HK-2 (cell line): ENCODE data around the gene ECEL1.
"Not testable (repeated sequence)": the region's sequence is repeated elsewhere in the genome, so short reads cannot be mapped to it uniquely, and the experiment has no call there.

ENCODE experiments used
- DNase-seq: peaks from one replicate; pipeline ENCODE4 v3.0.0-alpha.2; 2018; ENCODE audit not compliant: unreplicated experiment

ECEL1 gene

GRCh38 chr2:232458661-232459418 lies 28.8 kb downstream of the ECEL1 start:
- DNase-seq: no peak

- no peak for DNase-seq
These were observed 29.5 kb downstream of the ECEL1 start for GRCh38 chr2:232458051-232458660.

- no peak for DNase-seq
These were observed 30.3 kb downstream of the ECEL1 start for GRCh38 chr2:232457121-232458011.

DNA sequence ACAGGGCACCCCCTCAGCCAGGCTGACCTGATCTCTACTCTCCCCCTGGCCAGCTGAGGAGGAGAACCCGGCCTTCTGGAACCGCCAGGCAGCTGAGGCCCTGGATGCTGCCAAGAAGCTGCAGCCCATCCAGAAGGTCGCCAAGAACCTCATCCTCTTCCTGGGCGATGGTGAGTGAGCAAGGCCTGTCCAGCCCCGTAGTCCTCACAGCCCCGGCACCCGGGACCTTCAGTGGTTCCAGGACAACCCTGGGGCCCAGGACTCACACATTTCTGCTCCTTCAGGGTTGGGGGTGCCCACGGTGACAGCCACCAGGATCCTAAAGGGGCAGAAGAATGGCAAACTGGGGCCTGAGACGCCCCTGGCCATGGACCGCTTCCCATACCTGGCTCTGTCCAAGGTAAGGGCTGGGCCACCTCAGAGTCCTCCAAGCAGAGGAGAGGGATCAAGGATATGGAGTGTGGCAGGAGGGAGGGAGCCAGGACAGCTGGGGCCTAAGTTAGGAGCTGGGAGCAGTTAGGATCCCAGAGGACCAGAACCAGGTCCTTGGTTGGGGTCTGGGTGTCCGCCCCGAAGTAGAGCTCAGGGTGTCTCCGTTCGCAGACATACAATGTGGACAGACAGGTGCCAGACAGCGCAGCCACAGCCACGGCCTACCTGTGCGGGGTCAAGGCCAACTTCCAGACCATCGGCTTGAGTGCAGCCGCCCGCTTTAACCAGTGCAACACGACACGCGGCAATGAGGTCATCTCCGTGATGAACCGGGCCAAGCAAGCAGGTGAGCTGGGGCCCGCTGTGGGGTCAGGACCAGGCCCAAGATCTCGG lies 31.1 kb downstream of the ECEL1 start:
- no peak for DNase-seq

DNA sequence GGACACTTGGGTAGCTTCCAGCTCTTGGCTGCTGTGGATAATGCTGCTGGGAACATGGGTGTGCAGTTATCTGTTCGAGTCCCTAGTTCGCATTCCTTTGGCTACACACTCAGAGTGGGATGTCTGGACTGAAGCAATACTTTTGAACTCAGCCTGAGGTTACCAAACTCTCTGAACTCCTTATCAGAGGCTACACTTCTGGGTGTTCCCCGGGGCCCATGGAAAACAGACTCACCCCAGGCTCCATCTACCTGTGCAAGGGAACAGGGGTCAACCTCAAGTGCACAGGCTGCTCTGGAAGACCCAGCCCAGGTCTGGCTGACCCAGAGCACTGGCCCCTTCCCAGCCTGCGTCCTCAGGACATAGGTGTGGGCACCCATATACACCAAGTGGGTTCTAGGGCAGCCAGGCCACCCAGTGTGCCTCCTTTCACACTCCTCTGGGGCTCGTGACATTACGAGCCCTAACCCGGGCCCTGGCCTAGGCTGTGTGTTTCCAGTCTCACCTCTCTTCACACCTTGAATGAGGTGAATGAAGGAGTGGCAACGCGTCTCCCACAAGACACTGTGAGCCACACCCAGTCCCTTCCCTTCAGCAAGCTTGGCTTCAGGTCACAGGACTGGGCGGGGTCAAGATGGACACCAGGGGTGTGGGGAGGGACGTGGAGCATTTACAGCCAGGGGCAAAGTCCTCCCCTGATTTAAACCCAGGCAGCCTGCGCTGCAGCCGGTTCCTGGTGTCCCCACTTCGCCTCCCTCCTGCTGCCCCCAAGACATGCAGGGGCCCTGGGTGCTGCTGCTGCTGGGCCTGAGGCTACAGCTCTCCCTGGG lies 32.0 kb downstream of the ECEL1 start, which contains the start of gene ALPI:
Gene ALPI, plus strand, starts transcription at position 728 of the 830 bp plus-strand sequence. Its CDS starts 47 bp downstream, at position 775.
- no peak for DNase-seq

DNA sequence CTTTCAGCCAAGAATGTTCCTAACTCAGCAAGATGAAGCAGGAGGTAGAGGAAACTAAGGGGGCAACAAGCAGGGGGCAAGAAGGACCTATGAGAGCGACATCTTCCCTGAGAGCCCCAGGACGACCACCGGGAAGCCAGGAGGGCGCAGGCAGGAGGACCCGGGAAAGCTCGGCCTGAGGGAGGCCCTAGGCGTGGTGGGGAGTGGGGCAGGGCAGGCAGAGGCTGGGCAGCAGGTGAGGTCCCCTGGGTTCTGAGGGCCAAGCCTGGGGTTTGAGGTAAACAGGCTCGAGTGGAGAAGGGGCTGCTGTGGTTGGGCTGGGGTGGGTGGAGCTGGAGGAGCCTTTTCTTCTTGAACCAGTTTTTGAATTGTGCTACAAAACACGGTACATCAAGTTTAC lies 33.0 kb downstream of the ECEL1 start:
- no peak for DNase-seq

- not testable (repeated sequence) for DNase-seq
These were observed 36.0 kb downstream of the ECEL1 start for GRCh38 chr2:232451645-232452044.

DNA sequence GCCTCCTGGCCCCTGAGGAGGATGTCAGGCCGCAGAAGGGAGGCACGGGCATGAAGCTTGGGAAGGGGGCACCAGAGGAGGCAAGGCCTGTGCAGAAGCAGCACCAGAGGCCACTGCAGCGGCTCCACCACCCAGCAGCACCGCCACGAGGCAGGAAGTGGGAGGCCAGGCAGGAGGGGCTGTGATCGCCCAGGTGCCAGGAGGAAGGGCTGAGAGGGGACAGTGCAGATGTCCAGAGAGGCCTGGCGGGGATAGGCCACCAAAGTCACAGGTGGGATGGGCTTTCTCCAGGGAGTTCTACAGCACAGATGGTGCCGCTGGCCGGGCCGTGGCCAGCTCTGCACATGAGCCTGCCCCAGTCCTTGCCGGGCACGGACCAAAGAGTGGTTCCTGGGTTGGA lies 37.7 kb downstream of the ECEL1 start:
- no peak for DNase-seq

GRCh38 chr2:232448304-232448690 lies 39.3 kb downstream of the ECEL1 start:
- no peak for DNase-seq

GRCh38 chr2:232447638-232448303 lies 39.9 kb downstream of the ECEL1 start:
- DNase-seq: no peak

DNA sequence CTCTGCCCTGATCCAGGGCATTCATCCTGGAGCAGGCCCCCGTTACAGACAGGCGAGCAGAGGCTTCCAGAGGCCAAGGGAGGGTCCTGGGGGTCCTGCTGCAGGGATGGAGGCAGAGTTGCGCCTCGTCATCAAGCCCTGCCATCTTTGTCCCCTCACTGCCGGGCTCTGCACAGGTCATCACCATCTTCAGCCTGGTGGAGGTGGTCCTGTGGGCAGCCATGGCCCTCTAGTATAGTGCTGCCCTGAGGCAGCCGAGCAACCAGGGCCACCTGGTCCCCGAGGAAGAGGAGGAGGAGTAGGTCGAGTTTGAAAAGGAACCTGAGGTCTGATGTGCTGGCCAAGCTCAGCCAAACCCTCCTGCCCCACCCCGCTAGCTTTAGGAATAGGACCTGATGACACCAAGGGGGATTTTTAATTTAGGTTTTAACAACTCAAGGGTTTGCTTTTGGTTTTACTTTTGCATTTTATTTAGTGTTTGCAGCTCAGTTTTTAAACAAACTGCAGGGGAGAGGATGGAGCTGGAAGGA lies 40.5 kb downstream of the ECEL1 start:
- DNase-seq: no peak

GRCh38 chr2:232446266-232446777 lies 41.3 kb downstream of the ECEL1 start:
- DNase-seq: not testable (repeated sequence)

DNA sequence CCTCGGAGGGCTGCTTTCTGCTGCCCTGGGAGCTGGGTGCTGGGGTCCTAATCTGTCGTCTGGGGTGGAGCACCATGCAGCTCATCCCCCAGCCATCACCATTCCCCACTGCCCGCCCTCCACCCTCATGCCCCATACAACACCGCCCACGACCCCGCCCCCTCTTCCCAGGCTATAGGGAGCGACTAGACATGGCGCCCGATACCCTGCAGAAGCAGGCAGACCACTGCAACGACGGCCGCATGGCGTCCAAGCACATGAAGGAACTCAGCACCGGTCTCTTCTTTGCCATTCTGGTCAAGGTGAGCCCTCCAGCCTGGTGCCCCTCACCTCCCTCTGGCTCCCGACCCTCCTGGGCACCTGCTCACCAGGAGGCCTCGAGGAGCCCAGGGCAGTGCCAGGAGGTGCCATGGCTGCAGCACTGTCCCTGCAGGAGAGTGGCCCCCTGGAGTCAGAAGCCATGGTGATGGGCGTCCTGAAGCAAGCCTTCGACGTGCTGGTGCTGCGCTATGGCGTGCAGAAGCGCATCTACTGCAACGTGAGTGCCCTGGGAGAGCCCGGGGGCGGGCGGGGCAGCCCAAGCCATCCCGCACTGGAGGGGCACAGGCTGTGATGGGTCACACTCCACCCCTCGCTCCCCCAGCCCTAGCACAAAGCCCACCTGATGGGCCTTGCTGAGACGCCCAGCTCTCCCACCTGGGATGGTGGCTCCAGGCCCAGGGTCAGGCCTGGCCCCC lies 42.3 kb downstream of the ECEL1 start:
- DNase-seq: not testable (repeated sequence)

DNA sequence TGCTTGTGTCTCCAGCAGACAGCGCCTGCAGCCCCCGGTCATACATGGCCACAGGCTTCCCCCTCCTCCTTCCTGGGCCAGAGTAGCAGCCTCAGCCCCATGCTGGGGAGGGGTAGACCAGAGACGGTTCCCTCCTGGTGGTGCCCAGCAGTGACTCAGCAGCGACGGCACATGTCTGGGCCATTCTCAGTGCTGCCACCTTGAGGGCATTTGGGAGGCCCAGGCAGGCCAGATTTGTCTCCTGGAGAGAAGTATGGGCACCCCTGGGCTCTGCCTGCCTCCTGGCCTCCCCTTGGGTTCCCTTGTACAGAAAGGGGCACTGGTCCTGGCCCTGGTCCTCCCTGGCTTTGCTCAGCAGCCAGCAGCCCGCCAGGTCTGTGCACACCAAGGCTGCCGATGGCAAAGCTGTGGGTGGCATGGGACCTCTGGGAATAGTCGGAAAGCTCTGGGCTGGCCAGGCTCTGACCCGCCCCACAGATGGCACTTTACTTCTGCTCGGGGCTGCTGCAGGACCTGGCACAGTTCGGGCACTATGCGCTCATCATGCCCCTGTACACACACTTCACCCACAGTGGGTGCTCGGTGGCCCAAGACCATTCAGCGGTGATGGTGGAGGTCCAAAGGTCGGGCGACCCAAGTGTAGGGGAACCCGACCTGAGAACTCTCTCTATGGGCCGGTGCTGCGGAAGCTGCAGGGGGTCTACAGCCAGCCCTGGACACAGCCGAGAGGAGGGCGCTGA lies 43.1 kb downstream of the ECEL1 start:
- DNase-seq: peak; percentile 72

- not testable (repeated sequence) for DNase-seq
These were observed 43.8 kb downstream of the ECEL1 start for GRCh38 chr2:232443669-232444408.

DNA sequence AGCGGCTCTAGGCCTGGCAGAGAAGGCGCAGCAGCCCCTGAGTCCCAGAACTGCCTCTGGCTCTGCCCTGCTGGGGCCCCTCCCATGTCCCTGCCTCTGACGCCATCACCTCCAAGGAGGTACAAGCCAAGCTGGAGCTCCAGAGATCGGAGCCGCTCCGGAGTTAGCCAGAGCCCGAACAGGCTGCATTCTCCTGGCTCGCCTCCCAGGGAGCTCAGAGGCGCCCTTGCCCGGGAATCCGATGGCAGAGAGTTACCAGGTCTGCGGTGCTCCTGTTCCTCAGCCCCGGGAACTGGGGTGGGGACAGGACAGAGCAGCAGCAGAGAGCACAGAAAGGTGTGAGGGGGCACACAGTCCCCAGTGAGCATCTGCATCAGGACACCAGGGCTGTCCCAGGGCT lies 44.6 kb downstream of the ECEL1 start:
- DNase-seq: not testable (repeated sequence)

- DNase-seq: not testable (repeated sequence)
These were observed 45.2 kb downstream of the ECEL1 start for GRCh38 chr2:232442431-232442830.
